NCI-H1105 treated with DMSO at 0.1 percent for 48 hours (cell line): Measurements from ENCODE around the gene BCAS1.
"Not testable (repeated sequence)": the region's sequence is repeated elsewhere in the genome, so short reads cannot be mapped to it uniquely, and the experiment has no call there.

Experiments
- DNase-seq: peaks from one replicate; lab custom pipeline; 2025; lab: John Stamatoyannopoulos, UW

Gene BCAS1

DNA sequence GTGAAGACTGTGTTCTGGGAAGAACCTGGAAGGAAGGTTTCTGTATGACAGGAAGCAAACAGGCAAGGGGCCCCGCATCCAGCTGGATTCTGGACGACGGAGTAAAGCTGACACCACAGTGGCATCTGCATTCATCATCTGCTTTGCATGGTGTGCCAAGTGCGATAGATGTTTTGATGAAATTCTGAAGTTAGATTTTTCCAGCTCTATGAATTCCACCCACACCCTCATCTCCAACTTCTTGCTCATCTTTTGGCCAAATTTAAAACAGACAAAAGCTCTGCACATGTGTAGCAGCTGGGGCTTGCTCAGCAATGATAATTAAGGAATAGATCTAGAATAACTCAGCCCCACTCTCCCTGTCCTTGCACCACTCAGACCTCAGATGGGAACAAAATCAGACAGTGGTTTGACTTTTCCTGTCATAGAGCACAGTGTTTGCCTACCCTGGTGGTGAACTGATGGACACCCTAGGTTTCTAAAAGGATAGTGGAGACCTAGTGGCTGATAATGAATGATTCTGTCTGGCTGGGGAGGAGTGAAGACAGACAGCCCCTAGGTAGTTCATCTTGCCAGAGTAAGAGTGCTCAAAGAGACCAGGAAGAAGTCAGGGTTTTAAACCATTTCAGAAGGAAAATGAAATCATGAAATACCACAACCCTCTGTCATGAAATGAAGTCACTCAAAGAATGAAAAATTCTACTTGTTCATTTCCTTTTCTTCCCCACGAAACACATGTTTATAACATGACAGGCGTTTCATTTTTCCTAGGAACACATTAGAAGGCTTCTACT lies 85.8 kb downstream of the BCAS1 start:
- DNase-seq = no peak

DNA sequence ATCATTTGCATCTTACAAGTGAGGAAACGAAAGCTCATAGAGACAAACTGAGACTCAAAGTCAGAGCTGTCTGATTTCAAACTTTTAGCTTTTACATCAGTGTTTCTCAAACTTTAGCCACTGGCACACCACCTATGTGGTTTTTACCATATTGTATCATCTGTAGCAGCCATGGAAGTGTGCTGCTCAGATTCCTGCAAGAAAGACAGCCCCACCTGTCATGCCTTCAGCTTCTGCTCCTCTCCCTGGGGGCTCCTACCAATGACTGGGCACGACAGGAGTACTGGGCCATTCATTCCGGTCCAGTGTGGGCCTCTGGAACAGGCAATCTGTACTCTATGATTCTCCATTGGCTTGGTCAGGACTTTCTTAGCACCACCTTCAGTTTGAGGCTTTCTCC lies 87.0 kb downstream of the BCAS1 start:
- no peak for DNase-seq

DNA sequence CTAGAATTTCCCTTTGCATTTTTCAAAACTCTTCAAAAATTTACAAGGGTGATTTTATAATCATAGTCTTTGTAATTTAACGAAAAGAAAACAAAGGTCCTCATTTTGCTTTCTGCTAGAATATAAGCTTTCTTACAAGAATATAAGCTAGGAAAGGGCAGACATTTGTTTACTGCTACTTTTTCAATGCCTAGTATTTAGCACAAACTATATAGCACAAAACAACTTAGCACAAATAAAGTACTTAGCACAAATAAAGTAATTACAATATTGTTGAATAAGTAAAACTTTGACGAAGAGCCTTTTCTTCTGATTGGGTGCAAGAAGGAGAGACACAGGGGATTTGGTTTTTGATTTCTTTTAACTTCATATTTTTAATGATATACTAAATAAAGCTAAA lies 87.8 kb downstream of the BCAS1 start:
- no peak for DNase-seq

DNA sequence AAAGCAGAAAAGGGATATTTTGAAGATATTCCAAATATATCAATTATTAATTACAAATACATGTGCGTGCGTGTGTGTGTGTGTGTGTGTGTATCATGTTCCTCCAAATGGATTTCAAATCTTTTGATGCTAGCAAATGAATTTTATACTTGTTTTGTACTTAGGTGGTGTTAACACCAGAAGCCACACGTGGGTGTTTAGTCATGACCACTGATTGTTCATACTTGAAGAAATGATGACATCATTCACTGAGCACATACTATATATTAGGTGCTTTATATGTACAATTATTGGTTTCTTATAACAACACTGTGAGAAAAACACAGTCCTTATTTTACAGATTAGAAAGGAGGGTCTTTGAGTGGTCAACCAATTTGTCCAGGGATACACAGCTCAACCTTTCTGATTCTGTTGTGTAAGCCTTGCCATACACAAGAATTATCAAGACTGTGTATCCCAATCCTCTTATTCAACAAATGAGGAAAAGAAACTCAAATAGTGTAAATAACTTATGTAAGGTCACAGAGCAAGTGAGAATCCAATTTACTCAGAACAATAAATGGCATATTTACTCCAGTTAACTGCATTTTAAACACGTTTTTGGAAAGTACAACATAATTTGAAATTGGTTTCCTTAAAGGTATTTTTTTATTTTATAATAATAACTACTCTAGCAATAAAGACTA lies 88.5 kb downstream of the BCAS1 start:
- no peak for DNase-seq

DNA sequence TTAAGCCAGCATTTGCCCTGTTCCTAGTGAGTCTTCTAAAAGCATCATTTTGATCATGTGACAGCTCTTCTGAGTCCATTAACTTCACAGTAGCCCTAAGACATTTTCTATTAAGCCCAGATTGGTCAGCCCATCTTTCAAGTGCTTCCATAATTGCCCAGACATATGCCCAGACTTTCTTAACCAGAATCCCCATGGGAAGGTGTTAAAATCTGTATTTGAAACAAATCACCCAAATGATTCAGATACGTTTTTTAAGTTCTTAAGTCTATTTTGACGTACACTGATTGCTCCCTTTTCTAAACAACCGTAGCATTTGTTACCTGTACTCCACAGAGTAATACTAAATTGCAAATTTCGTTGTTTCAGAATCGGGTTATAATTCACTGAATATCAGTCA lies 89.3 kb downstream of the BCAS1 start:
- DNase-seq = no peak

DNA sequence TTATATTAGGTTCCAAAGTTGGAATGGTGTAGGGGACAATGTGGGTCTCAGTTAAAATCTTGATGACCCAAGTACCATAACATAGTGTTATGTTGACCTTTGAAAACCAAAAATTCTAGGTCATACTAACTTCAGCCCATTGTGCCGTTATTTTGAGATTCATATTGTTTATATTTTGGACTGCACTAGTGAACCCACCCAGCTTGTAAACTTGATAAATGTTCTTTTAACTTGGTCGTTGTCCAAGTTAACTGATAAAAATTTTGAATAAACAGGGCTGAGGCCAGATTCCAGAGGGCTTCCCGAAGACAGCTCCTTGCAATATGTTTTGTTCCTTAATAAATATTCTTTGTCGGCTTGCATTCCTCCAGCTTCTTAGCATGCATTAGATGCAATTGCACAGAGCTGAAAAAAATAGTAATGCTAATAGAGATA lies 90.3 kb downstream of the BCAS1 start:
- DNase-seq = no peak

DNA sequence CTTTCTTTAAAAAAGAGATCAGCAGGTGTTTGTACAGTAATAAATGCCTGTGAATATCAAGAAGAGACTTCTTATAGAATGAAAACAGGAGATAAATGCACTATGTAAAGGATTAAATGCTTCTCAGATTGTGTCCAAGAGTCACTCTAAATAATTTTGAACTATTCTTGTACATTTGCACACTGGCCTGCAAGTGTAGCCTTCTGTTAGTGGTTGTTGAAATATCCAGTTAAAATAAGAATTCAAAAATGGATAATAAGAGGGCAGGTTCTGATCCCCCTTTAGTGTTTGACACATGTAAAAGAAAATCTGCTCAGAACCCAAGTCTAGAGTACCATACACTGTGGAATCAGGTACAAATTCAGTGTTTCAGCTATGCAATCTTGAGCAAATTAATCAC lies 91.9 kb downstream of the BCAS1 start:
- no peak for DNase-seq

DNA sequence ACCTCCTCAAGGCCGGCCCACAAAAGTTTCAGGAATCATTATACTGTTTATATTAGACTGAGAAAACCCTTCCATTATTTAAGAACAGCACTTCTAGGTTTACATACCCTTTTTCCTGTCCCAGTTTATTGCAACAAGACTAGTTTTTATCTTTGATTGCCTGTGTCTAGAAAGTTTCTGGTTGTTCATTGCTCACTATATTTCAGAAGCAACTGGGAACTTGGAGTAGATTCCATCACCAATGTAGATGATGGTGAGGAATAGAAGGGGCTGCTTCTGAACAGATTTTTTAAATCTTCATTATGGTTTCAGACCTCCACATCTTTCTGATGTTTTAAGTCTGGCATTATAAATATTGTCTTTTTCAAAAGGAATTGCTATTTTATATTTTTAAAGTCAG lies 93.0 kb downstream of the BCAS1 start:
- DNase-seq = no peak

DNA sequence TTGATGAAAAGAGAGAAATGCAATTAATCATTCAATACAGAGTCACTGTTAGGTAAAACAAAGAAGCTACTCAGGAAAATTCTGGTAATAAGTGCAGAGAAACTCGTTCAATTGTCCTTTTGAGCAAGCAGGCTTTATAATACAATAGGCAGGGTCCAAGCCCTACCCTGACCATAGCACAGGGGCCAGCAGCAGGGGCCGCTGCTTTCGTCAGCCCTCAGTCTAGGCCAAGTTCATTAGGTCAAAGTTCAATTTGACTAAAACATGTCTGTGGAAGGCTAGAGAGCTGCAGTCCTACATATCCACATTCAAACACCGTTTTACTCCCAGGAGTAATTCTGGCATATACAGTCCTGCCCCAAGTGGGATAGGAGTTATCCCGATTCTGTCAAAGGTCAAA lies 94.6 kb downstream of the BCAS1 start:
- no peak for DNase-seq

DNA sequence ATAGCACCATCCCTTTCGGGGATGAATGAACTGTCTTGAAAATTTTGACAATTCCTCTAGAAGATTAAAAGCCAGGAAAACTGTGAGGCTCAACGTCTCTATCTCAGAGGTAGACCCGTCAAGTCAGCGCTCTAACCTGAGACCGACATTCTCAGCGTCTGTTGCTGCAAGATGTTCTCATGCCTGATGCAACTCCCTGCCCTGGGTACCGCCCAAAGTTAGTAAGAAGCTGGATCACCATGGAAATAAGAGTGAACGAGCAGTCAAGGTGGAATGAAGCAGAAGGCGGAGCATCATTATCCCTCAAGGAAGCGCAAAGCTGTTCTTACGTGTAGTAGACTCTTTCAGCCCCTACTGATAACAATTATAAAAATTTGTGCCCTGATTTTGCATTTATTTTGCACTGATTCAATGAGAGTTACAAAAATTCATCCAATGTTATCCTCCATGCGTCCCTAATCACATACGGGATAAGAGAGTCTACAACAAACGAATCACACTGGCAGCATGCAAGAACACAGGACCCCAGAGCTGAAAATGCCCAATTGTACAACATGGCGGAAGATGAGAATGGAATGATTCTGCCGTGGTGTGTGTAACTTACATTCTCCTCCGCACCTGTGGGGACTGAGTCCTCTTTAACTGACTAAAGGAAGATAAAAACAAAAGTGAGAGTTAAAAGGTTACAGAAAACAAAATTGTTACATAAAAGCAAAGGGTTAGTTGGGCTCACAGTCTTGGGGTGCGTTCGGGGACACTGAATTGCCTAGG lies 95.4 kb downstream of the BCAS1 start:
- DNase-seq = no peak

DNA sequence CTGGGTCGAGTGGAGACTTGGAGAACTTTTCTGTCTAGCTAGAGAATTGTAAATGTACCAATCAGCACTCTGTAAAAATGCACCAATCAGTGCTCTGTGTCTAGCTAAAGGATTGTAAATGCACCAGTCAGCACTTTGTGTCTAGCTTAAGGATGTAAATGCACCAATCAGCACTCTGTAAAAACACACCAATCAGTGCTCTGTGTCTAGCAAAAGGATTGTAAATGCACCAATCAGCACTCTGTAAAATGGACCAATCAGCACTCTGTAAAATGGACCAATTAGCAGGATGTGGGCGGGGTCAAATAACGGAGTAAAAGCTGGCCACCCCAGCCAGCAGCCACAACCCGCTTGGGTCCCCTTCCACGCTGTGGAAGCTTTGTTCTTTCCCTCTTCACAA lies 96.5 kb downstream of the BCAS1 start:
- not testable (repeated sequence) for DNase-seq

DNA sequence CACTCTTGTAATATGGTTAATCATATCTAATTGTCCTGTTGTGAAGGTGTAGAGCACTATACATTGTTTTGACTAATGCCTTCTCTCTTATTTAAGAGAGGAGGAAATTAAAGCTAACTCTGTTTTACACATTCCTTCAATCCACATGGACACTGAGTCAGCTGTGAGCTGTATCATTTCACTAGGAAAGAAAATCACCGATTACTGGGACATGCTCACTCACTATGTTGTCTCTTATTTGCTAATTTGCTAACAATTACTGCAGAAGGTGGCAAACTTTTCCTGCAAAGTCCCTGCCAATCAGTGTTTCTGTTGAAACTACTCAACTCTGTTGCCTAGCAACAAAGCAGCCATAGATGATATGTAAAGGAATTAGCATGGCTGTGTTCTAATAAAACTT lies 98.2 kb downstream of the BCAS1 start:
- no peak for DNase-seq

DNA sequence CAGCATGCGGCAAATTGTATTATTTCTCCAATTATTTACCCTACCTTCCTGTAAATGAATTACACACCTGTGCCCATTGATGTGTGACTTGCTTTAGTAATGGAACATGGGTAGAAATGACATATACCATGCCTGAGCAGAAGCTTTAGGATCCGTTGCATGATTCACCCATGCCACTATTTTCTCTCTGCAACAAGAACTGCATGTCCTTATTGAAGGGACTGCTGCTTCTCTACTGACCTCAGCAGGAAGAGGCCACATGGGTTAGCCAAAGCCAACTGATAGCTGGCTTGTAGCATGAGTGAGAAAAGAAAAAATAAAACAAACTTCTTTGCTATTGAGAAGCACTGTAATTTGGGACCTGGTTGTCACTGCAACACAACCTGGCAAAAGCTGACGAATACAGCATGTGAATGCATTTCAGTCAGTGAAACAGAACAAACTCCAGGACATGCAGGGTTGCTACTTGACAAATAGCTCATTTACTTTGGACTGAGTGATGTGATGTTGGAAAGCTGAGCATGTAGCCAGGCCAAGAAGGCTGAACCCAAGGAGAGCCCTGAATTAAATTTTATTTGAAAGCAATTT lies 99.2 kb downstream of the BCAS1 start:
- no peak for DNase-seq

DNA sequence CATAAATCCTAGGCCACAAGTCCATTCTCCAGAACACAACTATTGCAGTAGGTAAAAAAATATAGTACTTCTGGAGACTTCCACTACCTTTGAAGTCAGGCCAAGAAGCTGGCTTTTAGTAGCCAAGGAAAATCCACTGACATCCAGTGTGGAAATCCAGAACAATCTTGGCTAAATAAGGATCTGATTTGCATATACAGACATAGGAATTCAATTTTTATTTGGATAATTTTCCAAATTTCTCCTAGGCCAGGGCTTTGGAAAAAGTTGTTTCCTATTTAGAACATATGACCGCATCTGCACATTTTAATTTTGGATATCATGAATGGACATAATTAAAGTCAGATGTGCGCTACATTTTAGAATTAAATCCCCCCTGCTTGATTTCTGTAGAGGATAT lies 100.2 kb downstream of the BCAS1 start:
- DNase-seq = no peak

DNA sequence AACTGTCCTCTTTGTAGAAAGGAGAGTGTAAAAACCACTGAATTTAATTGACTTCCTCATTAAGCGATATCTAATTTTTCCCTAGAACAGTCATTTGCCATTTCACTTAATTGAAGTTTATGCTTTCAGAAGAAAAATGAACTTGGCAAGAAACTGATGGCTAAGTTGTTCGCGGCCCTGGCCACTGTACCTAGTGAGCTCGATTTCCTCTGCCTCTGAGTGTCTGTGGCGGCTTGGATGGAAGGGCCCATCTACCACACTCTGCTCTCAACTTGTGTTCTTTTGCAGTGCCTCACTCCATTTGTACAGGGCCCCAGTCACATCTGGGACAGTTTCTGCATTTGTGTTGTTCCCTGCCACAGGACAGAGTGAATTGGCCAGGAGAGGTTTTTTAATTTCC lies 102.9 kb downstream of the BCAS1 start:
- DNase-seq = no peak

DNA sequence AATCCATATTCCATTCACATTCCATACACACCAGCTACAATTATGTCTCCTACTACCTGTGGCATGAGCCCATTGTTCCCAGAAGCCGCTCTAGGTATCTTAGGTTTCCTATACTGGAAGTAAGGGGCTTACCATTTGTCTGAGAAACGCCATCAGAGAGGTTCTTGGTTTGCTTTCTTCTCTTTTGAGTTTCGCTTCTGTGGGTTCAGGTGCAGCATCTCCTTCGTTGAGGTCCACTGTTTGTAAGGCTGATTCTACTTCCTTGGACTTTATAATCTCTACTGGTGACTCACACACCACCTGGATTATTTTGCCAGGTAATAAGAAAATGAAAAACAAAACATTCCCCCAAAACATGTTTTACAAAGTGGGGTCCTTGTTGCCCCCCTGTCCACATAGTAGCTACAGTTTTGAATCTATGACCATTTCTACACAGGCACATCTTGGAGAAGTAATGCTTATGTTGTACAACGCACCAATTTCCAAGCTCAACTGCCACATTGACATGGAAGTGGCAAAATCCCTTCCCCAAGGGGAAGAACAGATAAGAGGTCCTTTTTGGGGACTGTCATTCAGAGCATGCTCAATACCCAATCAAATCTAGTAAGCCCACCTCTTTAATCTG lies 103.5 kb downstream of the BCAS1 start:
- no peak for DNase-seq

DNA sequence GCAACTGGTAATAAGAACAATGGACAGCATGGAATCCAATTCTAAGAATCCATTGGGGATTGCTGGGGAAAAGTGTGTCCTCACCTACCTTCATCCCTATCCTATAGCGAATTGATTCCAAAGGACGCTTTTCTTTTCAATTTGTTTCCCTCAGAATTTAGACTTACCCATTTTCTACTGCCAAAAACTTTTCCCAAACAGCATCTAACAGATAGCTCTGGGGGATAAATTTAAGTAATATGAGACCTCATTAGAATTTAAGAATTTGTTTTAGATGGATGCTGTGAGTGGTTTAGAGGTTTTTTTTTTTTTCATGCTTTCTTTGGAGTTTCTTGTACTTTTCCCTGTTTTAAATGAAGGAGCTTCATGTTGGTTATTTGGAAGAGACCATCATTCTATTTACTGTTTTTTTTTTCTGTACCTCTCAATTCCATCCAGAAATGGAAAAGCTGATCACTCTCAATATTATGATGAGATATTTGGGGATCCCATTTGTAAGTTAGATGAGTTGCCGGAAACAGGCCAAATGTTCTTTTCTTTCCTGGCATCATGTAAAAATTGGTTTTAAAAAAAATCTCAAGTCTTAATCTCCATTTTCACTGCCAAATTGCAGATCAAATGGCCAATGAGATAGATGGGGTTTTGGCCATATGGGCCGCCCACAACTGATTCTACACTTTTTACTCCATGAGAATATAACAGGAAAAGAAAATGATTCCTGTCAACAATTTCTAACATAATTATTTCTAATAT lies 105.7 kb downstream of the BCAS1 start:
- no peak for DNase-seq

DNA sequence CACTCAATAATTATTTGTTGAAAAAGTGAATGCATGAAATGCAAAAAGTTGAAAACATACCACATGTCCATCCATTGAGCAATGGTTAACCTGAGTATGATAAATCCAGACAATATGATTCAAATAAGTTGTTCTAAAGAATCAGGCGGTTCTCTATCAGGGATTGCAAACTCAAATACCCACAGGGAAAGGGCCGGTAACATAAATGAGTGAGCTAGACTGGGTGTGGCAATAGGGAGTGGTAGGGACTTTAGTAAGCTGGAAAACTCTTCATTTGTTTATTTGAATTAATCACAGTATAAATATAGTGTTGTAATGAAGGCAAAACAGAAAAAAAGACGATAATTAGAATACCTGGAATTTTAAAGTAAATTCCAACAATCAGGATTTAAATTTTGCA lies 106.3 kb downstream of the BCAS1 start:
- no peak for DNase-seq

DNA sequence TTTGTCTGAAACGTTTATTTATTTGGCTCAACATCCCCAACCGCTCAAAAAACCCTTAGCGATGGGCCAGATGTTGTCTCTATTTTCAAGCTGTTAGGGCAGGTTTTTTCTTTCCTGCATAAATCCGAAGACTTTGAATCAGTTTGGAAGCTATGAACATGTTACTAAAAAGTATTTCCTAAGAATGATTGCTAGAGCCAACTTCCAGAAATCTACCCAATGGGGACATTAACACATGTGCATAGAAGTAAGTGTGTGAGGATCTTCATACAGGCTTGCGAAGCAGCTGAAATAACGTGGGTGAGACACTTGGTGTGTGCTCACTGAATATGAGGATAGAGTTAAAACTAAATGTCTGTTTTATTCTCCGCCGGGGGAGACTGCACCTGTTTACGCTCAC lies 106.8 kb downstream of the BCAS1 start:
- no peak for DNase-seq

DNA sequence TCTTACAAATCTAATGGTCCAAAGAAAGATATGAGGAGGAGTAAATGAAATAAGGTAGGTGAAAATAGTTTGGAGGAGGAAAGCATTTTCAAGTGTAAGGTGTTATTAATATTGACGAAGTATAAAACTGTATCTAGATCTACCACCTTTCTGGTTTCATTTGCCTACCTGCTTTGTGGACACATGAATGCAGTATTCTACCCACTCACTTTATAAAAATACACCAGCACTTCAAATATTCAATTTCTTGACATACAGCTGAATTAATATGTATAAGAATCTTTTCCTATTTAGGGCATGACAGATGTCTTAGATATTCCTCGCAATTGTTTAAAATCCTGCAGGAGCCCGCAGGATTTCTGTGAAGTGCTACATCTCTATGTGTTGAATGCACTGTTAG lies 108.0 kb downstream of the BCAS1 start:
- no peak for DNase-seq

DNA sequence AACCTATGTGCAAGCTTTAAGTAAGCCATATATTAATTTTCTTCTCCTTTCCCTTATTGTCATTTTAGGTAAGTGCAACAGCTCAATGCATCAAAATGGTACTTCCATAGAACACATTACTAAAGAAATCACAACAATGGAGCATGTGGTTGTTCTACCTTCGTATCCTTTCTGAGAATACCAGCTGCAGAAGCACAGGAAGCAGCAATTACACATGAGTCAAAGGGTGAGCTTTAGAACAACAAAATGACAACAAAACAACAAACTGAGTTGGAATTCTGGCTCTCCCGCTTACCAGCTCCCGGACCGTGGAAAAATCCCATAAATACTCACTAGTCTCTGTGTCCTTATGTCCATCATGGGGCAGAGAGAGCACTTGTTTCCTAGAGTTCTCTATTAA lies 108.9 kb downstream of the BCAS1 start:
- DNase-seq = no peak
